ENCODE data around the gene PCBP1. TPM values are rescaled to one million over a fixed set of nuclear protein-coding genes. Genes with fewer than 3 reads are reported as not detected.
A peak's percentile ranks its signal among the peaks of the same experiment; 100 is the strongest.

Gene PCBP1
- polyA plus RNA-seq, 1 donor from 2014 or later = 33.3 TPM

DNA sequence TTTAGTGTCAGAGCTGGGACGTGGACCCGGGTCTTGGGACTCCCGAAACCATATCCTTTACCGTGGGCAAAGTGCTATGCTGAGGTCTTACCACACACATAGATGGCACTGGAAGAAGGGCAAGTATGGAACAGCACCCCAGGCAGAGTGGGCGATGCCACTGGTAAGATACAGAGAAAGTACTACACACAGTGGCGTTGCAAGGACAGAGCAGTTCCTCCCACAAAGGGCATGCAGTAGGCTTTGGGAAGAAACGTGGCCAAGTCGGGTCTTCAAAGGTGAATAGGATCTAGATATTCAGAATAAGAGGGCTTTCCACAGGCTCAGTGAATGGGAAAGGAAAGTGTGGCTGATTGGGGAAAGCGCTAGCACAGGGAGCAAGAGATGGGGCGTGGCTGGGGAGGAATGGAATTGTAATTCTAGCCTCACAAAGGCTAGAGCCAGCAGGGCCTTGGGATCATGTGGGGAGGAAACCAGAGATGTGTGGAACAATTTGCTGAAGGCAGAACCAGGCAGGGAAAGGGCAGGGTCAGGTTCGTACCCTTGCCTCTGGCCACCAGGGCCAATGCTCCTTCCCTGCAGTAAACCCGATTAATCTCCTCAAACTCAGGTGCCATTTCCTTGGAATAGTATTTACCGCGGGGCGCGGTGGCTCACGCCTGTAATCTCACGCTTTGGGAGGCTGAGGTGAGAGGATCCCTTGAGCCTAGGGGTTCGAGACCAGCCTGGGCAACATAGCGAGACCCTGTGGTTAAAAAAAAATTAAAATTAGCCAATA, 36.0 kb downstream of the PCBP1 start:
- Histone ChIP-seq H3K4me3 (ENCODE audit: low read length) (no peak overlapping the region), H2AFZ (ENCODE audit: low read depth, low read length) (peak overlapping the region; percentile 9), H3F3A (ENCODE audit: insufficient read depth, low read length, poor library complexity, severe bottlenecking) (no peaks in the 10 kb centered on the region), H3K9me3 (ENCODE audit: low read length) (no peaks in the 10 kb centered on the region), H4K20me1 (ENCODE audit: insufficient read depth) (no peaks in the 10 kb centered on the region), H3K27ac (ENCODE audit: low read length) (no peak overlapping the region), H3K9me2 (ENCODE audit: insufficient read depth, low read length) (no peaks in the 10 kb centered on the region), H3K4me2 (ENCODE audit: low read length) (no peak overlapping the region), H3K79me2 (replicated peaks; ENCODE audit: insufficient read depth, low read length) (no peaks in the 10 kb centered on the region), H3K9ac (ENCODE audit: low read length) (no peak overlapping the region), H3K36me3 (ENCODE audit: insufficient read depth, low read length) (no peaks in the 10 kb centered on the region), H3K27me3 (ENCODE audit: insufficient read depth, low read depth, low read length) (no peaks in the 10 kb centered on the region)
- TF ChIP-seq, protein P1, sequence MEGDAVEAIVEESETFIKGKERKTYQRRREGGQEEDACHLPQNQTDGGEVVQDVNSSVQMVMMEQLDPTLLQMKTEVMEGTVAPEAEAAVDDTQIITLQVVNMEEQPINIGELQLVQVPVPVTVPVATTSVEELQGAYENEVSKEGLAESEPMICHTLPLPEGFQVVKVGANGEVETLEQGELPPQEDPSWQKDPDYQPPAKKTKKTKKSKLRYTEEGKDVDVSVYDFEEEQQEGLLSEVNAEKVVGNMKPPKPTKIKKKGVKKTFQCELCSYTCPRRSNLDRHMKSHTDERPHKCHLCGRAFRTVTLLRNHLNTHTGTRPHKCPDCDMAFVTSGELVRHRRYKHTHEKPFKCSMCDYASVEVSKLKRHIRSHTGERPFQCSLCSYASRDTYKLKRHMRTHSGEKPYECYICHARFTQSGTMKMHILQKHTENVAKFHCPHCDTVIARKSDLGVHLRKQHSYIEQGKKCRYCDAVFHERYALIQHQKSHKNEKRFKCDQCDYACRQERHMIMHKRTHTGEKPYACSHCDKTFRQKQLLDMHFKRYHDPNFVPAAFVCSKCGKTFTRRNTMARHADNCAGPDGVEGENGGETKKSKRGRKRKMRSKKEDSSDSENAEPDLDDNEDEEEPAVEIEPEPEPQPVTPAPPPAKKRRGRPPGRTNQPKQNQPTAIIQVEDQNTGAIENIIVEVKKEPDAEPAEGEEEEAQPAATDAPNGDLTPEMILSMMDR (IDR thresholded peaks at IDR 0.05; ENCODE audit: poor library complexity, severe bottlenecking) = no peak
- TF ChIP-seq SMC3 (conservative IDR thresholded peaks at IDR 0.05; ENCODE audit: poor library complexity) (no peak), EZH2 (IDR thresholded peaks at IDR 0.05; ENCODE audit: borderline replicate concordance, insufficient read depth, low read length, poor library complexity, severe bottlenecking) (no peak), TAF1 (IDR thresholded peaks at IDR 0.05; ENCODE audit: low read depth) (no peak), MXI1 (conservative IDR thresholded peaks at IDR 0.05; ENCODE audit: poor library complexity, severe bottlenecking) (no peak), POLR2AphosphoS5 (IDR thresholded peaks at IDR 0.05) (no peak), RAD21 (conservative IDR thresholded peaks at IDR 0.05) (no peak), EP300 (conservative IDR thresholded peaks at IDR 0.05; ENCODE audit: poor library complexity, severe bottlenecking) (no peak)
- TF ChIP-seq, protein P2, sequence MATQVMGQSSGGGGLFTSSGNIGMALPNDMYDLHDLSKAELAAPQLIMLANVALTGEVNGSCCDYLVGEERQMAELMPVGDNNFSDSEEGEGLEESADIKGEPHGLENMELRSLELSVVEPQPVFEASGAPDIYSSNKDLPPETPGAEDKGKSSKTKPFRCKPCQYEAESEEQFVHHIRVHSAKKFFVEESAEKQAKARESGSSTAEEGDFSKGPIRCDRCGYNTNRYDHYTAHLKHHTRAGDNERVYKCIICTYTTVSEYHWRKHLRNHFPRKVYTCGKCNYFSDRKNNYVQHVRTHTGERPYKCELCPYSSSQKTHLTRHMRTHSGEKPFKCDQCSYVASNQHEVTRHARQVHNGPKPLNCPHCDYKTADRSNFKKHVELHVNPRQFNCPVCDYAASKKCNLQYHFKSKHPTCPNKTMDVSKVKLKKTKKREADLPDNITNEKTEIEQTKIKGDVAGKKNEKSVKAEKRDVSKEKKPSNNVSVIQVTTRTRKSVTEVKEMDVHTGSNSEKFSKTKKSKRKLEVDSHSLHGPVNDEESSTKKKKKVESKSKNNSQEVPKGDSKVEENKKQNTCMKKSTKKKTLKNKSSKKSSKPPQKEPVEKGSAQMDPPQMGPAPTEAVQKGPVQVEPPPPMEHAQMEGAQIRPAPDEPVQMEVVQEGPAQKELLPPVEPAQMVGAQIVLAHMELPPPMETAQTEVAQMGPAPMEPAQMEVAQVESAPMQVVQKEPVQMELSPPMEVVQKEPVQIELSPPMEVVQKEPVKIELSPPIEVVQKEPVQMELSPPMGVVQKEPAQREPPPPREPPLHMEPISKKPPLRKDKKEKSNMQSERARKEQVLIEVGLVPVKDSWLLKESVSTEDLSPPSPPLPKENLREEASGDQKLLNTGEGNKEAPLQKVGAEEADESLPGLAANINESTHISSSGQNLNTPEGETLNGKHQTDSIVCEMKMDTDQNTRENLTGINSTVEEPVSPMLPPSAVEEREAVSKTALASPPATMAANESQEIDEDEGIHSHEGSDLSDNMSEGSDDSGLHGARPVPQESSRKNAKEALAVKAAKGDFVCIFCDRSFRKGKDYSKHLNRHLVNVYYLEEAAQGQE (IDR thresholded peaks at IDR 0.05; ENCODE audit: borderline replicate concordance) = no peak

DNA sequence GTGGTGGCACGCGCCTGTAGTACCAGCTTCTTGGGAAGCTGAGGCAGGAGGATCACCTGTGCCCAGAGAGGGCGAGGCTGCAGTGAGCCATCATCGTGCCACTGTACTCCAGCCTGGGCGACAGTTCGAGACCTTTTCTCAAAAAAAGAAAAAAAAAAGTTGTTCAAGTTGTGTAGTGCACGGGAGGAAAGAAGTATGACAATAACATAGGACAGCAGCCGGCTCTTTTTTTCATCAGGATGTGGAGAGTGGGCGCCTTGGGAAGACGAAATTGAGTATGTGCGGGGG, 36.5 kb downstream of the PCBP1 start:
- no peaks in the 10 kb centered on the region for H4K20me1 ChIP-seq (ENCODE audit: insufficient read depth)
- TF ChIP-seq EP300 (conservative IDR thresholded peaks at IDR 0.05; ENCODE audit: poor library complexity, severe bottlenecking) = no peak
- no peak for TF ChIP-seq SMC3 (conservative IDR thresholded peaks at IDR 0.05; ENCODE audit: poor library complexity)
- TF ChIP-seq, protein P2 (IDR thresholded peaks at IDR 0.05; ENCODE audit: borderline replicate concordance) = no peak
- TF ChIP-seq, protein P1 (IDR thresholded peaks at IDR 0.05; ENCODE audit: poor library complexity, severe bottlenecking) = no peak
- TF ChIP-seq TAF1 (IDR thresholded peaks at IDR 0.05; ENCODE audit: low read depth) = no peak
- TF ChIP-seq EZH2 (IDR thresholded peaks at IDR 0.05; ENCODE audit: borderline replicate concordance, insufficient read depth, low read length, poor library complexity, severe bottlenecking) = no peak
- no peak for TF ChIP-seq RAD21 (conservative IDR thresholded peaks at IDR 0.05)
- TF ChIP-seq POLR2AphosphoS5 (IDR thresholded peaks at IDR 0.05) = no peak
- no peak for TF ChIP-seq MXI1 (conservative IDR thresholded peaks at IDR 0.05; ENCODE audit: poor library complexity, severe bottlenecking)
- H3K9me2 ChIP-seq (ENCODE audit: insufficient read depth, low read length) = no peaks in the 10 kb centered on the region
- peak overlapping the region; percentile 59 for H3K4me3 ChIP-seq (ENCODE audit: low read length)
- no peak overlapping the region for H2AFZ ChIP-seq (ENCODE audit: low read depth, low read length)
- H3K9me3 ChIP-seq (ENCODE audit: low read length) = no peaks in the 10 kb centered on the region
- H3K9ac ChIP-seq (ENCODE audit: low read length) = peak overlapping the region; percentile 71
- H3K4me2 ChIP-seq (ENCODE audit: low read length) = no peak overlapping the region
- no peaks in the 10 kb centered on the region for H3K79me2 ChIP-seq (replicated peaks; ENCODE audit: insufficient read depth, low read length)
- H3K27me3 ChIP-seq (ENCODE audit: insufficient read depth, low read depth, low read length) = no peaks in the 10 kb centered on the region
- no peaks in the 10 kb centered on the region for H3F3A ChIP-seq (ENCODE audit: insufficient read depth, low read length, poor library complexity, severe bottlenecking)
- no peak overlapping the region for H3K27ac ChIP-seq (ENCODE audit: low read length)
- no peaks in the 10 kb centered on the region for H3K36me3 ChIP-seq (ENCODE audit: insufficient read depth, low read length)
